ENCODE data around the gene SLC25A18.
"Not testable (repeated sequence)": the region's sequence is repeated elsewhere in the genome, so short reads cannot be mapped to it uniquely, and the experiment has no call there.

Gene SLC25A18, protein sequence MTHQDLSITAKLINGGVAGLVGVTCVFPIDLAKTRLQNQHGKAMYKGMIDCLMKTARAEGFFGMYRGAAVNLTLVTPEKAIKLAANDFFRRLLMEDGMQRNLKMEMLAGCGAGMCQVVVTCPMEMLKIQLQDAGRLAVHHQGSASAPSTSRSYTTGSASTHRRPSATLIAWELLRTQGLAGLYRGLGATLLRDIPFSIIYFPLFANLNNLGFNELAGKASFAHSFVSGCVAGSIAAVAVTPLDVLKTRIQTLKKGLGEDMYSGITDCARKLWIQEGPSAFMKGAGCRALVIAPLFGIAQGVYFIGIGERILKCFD

DNA sequence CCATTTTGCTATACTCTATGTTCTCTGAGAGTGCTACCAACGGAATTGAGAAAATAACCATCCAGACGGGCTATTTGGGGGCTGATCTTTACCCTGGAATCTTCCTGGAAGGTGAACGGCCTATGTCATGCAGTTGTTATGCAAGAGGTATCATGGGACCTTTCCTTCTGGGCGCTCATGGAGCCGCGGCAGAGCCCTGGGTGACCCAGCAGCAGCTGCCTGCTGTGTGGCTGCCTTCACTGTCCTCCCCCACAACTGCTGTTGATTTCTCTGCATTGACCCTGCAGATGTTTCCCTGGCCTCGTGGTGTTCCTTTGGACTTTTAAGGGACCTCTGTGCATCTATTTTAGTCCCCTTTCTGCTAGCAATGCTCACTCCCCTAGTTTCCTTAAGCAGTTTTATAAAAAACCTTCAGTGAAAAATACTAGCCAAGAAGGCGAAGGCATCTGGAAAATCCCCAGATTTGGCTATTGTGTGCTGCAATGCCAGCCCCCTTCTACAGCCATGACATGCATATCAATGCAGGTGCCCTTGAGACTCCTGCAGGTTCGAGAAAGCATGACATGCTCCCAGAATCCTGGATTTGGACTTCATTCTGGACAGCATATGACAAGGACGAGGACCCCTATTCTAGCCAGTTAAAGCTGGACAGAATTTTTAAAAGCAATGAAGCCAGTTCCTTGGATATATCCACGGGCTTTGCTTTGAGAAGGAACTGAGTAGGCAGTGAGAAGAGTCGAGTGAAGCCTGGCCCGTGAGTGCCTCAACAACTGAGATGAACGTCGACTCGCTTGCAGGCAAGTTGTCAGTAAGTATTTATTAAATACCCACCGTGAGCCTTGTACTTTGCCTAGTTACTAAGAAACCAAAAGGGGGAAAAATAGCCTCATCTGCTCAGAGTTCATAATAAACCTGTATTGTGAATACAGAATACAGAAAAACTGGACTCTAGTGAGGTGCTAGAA lies at the start of gene SLC25A18:
SLC25A18 (plus strand) TSS at position 593 of the 965 bp plus-strand sequence. CDS start 16,447 bp downstream, outside the sequence.
- no peak for DNase-seq (ENCODE audit: low read depth in 1 of 2, low spot score in 1 of 2)

DNA sequence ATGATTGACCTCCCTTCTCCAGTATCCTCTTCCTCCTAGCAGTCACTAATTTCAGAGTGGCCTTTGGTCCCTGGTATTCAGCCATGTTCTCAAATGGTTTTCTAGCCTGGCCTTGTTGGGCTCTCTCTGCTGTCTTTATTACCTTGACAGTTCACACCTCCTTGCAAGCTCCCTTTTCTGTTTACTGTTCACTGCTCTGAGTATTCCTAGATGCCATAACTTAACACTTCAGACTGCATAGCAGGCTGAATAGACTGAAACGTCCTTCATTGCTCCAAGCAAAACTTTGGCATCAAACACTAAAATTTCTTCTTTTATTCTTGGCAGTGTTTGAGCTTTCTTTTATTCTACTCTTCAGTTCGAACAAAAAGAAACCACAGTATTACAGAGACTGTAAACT lies 49.7 kb upstream of the SLC25A18 start:
- no peak for DNase-seq (ENCODE audit: low read depth in 1 of 2, low spot score in 1 of 2)

DNA sequence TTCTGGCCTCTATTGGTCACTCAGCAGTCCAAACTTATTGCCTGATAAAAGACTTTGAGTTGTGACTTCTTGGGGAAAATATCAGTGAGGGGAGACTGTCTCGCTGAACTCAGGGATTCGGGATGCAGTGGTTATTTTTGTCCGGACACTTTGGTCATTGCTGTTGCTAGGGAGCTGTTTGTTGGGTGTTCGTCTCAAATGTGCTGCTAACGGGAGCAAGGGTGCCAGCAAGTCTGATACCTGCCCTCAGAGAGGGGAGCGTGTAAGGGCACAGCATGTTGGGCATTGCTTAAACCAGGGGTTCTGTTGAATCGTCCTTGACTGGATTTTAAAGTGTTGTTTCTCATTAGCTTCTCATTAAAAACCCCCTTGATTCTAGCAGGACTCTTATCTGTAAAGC lies 49.2 kb upstream of the SLC25A18 start:
- DNase-seq (ENCODE audit: low read depth in 1 of 2, low spot score in 1 of 2), result no peak

DNA sequence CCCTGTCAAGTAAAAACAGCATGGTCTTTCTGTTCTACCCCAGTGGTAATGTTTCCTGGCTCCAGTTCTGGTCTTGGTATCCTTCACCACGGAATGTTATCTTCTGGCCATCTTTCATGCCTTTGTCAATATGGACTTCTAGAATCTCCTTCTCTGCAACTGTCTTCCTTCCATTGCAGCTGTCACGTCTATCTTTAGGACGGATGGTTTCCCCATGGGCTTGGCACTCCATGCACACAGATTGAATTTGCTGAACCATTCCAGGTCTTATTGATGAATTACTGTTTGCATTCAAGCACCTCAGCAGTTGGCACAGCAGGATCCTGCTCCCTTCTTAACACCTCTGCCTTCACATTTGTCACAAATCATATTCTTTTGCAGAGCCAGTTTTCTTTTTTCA lies 44.9 kb upstream of the SLC25A18 start:
- no peak for DNase-seq (ENCODE audit: low read depth in 1 of 2, low spot score in 1 of 2)

DNA sequence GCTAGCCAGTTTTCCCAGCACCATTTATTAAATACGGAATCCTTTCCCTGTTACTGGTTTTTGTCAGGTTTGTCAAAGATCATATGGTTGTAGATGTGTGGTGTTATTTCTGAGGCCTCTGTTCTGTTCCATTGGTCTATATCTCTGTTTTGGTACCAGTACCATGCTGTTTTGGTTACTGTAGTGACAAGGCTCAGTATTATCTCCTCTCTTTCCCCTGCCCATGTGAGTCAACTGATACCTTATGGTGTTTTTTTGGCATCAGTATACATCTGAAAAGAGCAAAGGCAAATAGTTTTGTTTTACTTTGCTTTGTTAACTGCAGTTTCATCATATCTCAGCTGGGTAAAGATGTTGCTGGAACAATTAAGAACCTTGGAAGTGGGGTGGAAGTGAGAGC lies 41.3 kb upstream of the SLC25A18 start:
- not testable (repeated sequence) for DNase-seq (ENCODE audit: low read depth in 1 of 2, low spot score in 1 of 2)

DNA sequence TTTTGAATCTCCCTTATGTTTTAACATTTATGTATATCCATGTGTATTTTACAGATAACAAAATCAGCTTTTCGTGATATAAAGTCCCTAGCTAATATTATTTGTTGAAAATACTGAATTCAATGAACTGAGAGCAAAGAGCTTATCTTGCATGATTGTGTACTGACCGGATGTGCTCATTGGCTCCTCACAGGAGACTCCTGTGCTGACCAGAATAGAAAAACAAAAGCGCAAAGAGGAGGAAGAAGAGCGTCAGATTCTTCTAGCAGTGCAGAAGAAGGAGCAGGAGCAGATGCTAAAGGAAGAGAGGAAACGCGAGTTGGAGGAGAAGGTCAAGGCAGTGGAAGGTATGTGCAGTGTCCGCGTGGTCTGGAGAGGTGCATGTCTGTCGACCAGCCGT lies 39.4 kb upstream of the SLC25A18 start:
- no peak for DNase-seq (ENCODE audit: low read depth in 1 of 2, low spot score in 1 of 2)

DNA sequence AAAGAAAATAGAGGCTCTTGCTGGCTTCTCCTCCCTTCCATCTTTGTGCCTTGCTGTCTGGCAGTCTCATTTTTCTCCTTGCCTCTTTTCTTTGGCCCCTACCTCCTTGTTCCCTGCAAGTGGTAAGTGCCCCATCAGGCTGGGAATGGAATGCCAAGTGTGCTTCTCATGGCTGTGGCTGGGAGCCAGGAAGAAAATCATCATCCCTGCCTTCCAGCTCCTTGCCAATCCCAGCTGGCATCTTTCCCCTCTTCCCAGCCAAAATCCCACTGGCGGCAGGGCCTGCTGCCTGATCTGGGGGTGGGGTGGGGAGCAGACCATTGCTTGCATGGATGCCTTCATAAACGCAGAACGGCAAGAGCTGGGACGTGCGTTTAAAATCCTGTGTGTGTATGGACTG lies 27.0 kb upstream of the SLC25A18 start:
- no peak for DNase-seq (ENCODE audit: low read depth in 1 of 2, low spot score in 1 of 2)

DNA sequence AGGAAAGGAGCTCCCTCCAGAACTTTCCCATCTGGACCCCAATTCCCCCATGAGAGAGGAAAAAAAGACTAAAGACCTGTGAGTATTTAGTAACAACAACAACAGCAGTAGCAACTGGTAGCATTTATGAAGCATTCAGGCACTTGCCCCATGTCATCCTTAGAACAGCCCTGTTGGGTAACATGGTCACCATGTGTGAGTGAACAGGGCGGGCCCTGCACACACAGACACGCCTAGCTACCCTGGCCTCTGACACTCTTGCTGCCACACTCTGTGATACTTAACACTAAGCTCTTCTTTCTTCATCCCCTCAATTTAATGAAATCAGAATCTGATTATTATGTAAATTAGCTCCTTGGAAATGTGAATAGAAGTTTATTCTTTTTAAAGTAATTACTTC lies 26.1 kb upstream of the SLC25A18 start:
- DNase-seq (ENCODE audit: low read depth in 1 of 2, low spot score in 1 of 2), result no peak

DNA sequence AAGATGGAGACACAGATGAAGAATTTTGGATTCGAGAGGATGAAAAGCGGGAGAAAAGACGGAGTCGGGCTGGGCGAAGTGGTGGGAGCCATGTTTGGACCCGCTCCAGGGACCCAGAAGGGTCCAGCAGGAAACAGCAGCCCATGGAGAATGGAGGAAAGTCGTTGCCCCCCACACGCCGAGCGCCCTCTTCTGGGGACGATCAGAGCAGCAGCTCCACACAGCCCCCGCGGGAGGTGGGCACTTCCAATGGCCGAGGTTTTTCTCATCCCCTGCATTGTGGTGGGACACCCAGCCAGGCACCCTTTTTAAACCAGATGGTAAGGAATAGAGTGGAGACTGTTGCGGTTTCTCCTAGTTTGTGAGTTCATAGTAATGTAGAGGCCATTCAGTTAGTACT lies 22.8 kb upstream of the SLC25A18 start:
- no peak for DNase-seq (ENCODE audit: low read depth in 1 of 2, low spot score in 1 of 2)

DNA sequence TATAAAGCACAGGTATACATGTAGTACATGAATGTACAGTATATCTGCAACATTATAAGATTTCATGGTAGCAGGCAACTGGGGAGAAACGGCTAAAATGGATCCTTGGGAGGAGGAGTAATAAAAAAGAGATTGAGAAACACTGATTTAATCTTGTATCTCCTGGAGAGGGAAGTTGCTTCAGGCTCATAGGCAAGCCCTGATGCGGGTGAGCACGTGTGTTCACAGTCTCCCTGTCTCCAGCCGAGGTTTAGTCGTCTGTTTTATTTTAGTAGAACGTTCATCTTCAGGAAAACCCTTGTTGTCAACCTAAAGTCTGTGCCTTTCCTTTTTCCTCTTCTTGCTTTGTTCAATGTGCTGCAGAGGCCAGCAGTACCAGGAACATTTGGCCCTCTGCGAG lies 21.8 kb upstream of the SLC25A18 start:
- no peak for DNase-seq (ENCODE audit: low read depth in 1 of 2, low spot score in 1 of 2)

DNA sequence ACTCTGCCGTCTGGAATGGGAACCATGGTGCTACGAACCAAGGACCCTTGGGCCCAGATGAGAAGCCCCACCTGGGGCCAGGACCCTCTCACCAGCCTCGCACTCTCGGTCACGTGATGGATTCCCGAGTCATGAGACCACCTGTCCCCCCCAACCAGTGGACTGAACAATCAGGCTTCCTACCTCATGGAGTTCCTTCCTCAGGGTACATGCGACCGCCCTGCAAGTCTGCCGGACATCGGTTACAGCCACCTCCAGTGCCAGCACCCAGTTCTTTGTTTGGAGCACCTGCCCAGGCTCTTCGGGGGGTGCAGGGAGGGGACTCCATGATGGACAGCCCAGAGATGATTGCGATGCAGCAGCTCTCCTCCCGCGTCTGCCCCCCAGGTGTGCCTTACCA lies 20.8 kb upstream of the SLC25A18 start:
- no peak for DNase-seq (ENCODE audit: low read depth in 1 of 2, low spot score in 1 of 2)

DNA sequence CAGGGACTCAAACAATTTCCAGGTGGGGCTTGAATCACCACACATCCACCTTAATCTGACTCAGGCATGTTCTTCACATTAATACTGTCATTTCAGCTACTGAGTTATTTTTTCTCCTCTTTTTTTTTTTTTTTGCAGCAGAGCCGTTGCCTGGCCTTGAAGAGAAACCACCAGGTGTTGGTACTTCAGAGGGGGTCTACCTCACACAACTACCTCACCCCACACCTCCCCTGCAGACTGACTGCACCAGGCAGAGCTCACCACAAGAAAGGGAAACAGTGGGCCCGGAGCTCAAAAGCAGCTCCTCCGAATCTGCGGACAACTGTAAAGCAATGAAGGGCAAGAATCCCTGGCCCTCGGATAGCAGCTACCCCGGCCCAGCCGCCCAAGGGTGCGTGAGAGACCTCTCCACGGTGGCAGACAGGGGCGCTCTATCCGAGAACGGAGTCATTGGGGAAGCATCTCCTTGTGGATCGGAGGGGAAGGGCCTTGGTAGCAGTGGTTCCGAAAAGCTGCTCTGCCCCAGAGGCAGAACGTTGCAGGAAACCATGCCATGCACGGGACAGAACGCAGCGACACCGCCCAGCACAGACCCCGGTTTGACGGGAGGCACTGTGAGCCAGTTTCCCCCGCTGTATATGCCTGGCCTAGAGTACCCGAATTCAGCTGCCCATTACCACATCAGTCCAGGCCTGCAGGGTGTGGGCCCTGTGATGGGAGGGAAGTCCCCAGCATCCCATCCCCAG lies 15.1 kb upstream of the SLC25A18 start:
- DNase-seq (ENCODE audit: low read depth in 1 of 2, low spot score in 1 of 2), result no peak

DNA sequence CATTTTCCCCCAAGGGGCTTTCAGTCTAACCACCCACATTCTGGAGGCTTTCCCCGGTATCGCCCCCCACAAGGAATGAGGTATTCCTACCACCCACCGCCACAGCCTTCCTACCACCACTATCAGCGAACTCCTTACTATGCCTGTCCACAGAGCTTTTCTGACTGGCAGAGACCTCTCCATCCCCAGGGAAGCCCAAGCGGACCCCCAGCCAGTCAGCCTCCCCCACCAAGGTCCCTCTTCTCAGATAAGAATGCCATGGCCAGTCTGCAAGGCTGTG lies 14.6 kb upstream of the SLC25A18 start:
- no peak for DNase-seq (ENCODE audit: low read depth in 1 of 2, low spot score in 1 of 2)

DNA sequence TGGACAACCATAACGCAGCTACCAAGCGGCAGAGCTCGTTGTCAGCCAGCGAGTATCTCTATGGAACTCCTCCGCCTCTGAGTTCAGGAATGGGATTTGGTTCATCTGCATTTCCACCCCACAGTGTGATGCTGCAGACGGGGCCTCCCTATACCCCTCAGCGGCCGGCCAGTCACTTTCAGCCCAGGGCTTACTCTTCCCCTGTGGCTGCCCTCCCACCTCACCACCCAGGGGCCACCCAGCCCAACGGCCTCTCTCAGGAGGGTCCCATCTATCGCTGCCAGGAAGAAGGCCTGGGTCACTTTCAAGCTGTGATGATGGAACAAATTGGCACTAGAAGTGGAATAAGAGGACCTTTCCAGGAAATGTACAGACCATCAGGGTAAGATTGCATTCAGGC lies 14.1 kb upstream of the SLC25A18 start:
- no peak for DNase-seq (ENCODE audit: low read depth in 1 of 2, low spot score in 1 of 2)

DNA sequence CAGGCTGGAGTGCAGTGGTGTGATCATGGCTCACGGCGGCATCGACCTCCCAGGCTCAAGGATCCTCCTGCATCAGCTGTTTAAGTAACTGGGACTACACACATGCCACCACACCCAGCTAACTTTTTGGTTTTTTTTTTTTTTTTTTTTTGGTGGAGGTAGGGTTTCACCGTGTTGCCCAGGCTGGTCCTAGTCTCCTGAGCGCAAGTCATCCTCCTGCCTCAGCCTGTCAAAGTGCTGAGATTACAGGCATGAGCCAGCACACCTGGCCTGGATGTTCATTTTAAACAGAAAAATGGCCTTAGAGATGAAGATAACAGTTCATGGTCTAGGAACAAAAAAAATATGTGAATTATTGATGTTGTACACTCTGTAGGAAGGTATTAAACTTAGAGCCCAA lies 13.6 kb upstream of the SLC25A18 start:
- DNase-seq (ENCODE audit: low read depth in 1 of 2, low spot score in 1 of 2), result no peak

DNA sequence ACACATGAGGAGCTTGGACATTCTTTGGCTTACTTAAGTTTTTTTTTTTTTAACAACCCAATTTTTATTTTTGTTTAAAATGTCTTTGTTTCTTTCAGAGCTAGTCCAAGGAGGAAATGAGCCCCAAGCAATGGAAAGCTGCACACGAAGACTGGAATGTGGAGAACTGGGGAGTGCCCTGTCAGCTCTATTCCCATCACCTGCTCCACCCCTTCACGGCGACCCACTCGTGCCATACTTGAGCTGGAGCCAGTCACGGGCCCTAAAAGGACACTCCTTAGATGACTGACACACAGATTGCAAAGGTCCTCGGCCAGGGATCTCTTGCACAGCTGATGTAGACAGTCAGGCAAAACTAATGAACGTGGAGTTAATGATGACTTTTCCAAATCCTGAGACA lies 10.6 kb upstream of the SLC25A18 start:
- DNase-seq (ENCODE audit: low read depth in 1 of 2, low spot score in 1 of 2), result no peak

DNA sequence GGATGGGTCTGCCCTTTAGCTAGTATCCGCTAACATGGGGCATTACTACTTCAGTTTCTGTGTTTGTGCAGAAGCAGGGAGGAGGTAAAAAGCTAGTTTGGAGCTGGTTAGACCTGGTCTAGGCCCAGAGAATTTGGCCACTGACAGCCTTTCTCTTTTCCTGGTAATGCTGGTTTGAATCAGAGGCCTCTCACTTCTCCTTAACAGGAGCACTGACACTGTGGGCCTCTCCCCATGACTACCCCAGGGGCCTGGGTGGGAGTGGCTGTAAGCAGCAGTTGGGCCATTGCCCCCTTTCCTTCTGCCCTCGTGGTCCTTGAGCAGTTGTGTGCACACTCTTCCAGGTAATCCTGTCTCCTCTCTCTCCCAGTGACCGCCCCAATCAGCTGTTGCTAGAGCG lies 8.5 kb upstream of the SLC25A18 start:
- no peak for DNase-seq (ENCODE audit: low read depth in 1 of 2, low spot score in 1 of 2)

DNA sequence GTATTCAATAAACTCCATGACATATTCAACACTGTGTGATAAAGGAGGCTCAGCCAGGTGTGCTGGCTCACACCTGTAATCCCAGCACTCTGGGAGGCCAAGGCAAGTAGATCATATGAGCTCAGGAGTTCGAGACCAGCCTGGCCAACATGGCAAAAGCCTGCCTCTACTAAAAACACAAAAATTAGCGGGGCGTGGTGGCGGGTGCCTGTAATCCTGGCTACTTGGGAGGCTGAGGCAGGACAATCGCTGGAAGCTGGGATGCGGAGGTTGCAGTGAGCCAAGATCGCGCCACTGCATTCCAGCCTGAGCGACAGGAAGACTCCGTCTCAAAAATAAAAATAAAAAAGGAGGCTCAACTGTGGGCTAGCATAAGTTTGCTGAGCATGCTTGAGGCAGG lies 4.1 kb upstream of the SLC25A18 start:
- DNase-seq (ENCODE audit: low read depth in 1 of 2, low spot score in 1 of 2), result no peak

DNA sequence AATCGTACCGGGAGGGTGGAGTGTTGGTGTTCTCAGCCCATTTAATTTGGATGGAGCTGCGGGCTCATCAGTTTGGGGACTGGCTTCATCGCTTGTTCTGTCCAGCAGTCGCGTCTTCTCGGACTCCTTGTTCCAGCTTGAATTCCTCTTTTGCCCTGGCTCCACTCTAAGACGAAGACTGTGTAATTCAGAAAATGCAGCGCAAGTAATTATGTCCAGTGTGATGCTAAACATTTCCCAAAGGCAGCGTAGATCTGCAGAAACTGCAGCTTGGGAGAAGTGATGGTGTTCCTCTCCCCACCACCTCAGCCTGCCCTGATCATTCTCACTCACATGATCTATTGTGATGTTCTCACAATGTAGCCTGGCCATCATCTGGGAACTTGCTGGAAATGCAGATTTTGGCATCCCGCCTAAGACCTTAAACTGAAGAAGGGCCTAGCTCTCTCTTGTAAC lies 666 bp downstream of the SLC25A18 start:
- DNase-seq (ENCODE audit: low read depth in 1 of 2, low spot score in 1 of 2), result no peak

DNA sequence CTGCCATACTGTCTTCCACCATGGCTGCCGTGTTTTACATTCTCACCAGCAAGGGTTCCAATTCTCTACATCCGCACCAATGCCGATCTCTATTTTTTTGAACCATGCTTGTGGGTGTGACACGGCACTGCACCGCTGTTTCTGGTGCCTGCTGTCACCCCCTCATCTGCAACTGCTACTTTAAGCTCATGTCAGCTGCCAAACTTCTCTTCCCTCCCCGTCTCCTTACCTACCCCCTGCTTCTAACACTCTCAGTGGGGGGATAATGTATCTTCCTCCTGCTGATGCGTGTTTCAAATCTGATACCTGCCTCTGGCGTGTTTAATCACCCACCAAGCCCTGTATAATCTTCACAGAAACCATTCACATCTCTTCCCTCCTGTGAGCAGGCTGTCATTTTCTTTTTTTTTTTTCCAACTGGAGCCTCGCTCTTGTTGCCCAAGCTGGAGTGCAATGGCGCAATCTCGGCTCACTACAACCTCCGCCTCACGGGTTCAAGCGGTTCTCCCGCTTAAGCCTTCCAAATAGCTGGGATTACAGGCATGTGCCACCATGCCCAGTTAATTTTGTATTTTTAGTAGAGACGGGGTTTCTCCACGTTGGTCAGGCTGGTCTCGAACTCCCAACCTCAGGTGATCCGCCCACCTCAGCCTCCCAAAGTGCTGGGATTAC lies 2.9 kb downstream of the SLC25A18 start:
- not testable (repeated sequence) for DNase-seq (ENCODE audit: low read depth in 1 of 2, low spot score in 1 of 2)

DNA sequence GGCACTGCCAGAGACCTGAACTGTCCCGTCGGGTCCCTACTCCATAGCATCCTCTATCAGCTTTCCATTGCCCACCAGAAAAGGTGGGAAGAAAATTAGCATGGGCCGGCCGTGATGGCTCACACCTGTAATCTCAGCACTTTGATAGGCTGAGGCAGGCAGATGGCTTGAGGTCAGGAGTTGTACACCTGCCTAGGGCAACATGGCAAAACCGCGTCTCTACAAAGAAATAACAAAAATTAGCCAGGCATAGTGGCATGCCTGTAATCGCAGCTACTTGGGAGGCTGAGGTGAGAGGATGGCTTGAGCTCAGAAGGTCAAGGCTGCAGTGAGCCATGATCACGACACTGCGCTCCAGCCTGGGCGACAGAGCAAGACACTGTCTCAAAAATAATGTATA lies 3.5 kb downstream of the SLC25A18 start:
- no peak for DNase-seq (ENCODE audit: low read depth in 1 of 2, low spot score in 1 of 2)
